Endothelial cell of umbilical vein (primary cell): ENCODE data around the gene SH3BP5. TPM values are rescaled to one million over a fixed set of nuclear protein-coding genes. Genes with fewer than 3 reads are reported as not detected.

Experiments
- BruUV-seq: library from RNA; stranded (reverse); fragments of 400-500 nt; replicated peaks from 2 replicates; lab custom pipeline; 2021; lab: Mats Ljungman, UMichigan
- CTCF ChIA-PET: fragments of 300-600, 350-600 bp; sonication (Branson Sonifier 250); formaldehyde crosslinking; loops from one replicate; lab custom pipeline; 2021; ENCODE audit warnings: antibody characterized with exemption, inconsistent platforms; lab: Charles Lee
- POLR2A ChIA-PET: fragments of 300-600, 350-600 bp; sonication (Branson Sonifier 250); formaldehyde crosslinking; loops from one replicate; lab custom pipeline; 2021; ENCODE audit warnings: antibody characterized with exemption, inconsistent platforms; lab: Charles Lee
- DNase-seq: peaks from one replicate; pipeline ENCODE4 v3.0.0-alpha.2; 2011; ENCODE audit warnings: low read depth, low spot score
- FAIRE-seq: peaks from 2 replicates; lab custom pipeline; 2011; peaks lifted over from hg19 to GRCh38; lab: Jason Lieb, UNC
- H2AFZ ChIP-seq: 2 replicates; pipeline ENCODE4 v1.6.0; 2012; ENCODE audit warnings: low read depth, low read length, control low read depth, inconsistent platforms
- H3K27ac ChIP-seq: 2 replicates; pipeline ENCODE4 v1.5.1; 2011; ENCODE audit warnings: low read depth, mild to moderate bottlenecking, control low read depth, low read length, moderate library complexity; ENCODE audit not compliant: insufficient read depth
- H3K27me3 ChIP-seq, 2 experiments: 2 replicates each; pipeline versions ENCODE4 v1.6.0 to v1.6.1; 2011; ENCODE audit warnings: low read length in 2 of 2, mixed read lengths in 1 of 2; ENCODE audit not compliant: control insufficient read depth in 2 of 2, insufficient read depth in 2 of 2
- H3K36me3 ChIP-seq, 2 experiments: 2 replicates in 1 of 2; 3 replicates in 1 of 2; pipeline ENCODE4 v1.5.1; 2011; ENCODE audit warnings: low read length in 2 of 2, mild to moderate bottlenecking in 1 of 2, moderate library complexity in 1 of 2; ENCODE audit not compliant: control insufficient read depth in 2 of 2, insufficient read depth in 2 of 2; ENCODE audit errors: extremely low read depth in 1 of 2
- H3K4me1 ChIP-seq: 3 replicates; pipeline ENCODE4 v1.5.1; 2011; ENCODE audit warnings: mild to moderate bottlenecking, low read length; ENCODE audit not compliant: control insufficient read depth, insufficient read depth; ENCODE audit errors: extremely low read depth
- H3K4me2 ChIP-seq: 2 replicates; pipeline ENCODE4 v1.6.1; 2011; ENCODE audit warnings: low read length, control low read depth, mixed read lengths; ENCODE audit not compliant: insufficient read depth
- H3K4me3 ChIP-seq, 3 experiments: fragments of 200-600 bp in 1 of 3; sonication (generic), shearing (Covaris generic) in 1 of 3; replicated peaks in 1 of 3; 2 replicates each; pipeline ENCODE4 v1.5.1; 2011 to 2016; ENCODE audit warnings: control low read depth in 3 of 3, low read length in 3 of 3, mild to moderate bottlenecking in 2 of 3, inconsistent platforms in 1 of 3, low read depth in 1 of 3, moderate library complexity in 1 of 3; ENCODE audit not compliant: insufficient read depth in 1 of 3
- H3K79me2 ChIP-seq: 2 replicates; pipeline ENCODE4 v1.6.0; 2012; ENCODE audit warnings: low read length, inconsistent platforms; ENCODE audit not compliant: control insufficient read depth, insufficient read depth
- H3K9ac ChIP-seq: replicated peaks from 2 replicates; pipeline ENCODE3; 2011; ENCODE audit warnings: low read length, control low read depth; ENCODE audit not compliant: insufficient read depth; ENCODE audit errors: extremely low read depth
- H3K9me1 ChIP-seq: replicated peaks from 3 replicates; pipeline ENCODE4 v1.6.0; 2011; ENCODE audit warnings: mild to moderate bottlenecking, low read length; ENCODE audit not compliant: control insufficient read depth, insufficient read depth; ENCODE audit errors: extremely low read depth
- H3K9me3 ChIP-seq: replicated peaks from 2 replicates; pipeline ENCODE4 v1.5.1; 2012; ENCODE audit warnings: low read length, inconsistent platforms; ENCODE audit not compliant: control insufficient read depth, insufficient read depth
- H4K20me1 ChIP-seq: replicated peaks from 2 replicates; pipeline ENCODE3; 2011; ENCODE audit warnings: mild to moderate bottlenecking, low read length; ENCODE audit not compliant: control insufficient read depth, insufficient read depth; ENCODE audit errors: extremely low read depth
- CTCF ChIP-seq, 2 donors: IDR thresholded peaks; 1 replicate in 1 of 2; 2 replicates in 1 of 2; pipeline ENCODE4 v1.5.1; 2011; ENCODE audit warnings: low read length in 2 of 2, mild to moderate bottlenecking in 2 of 2, moderate library complexity in 2 of 2, control low read depth in 1 of 2, inconsistent platforms in 1 of 2, low read depth in 1 of 2; ENCODE audit not compliant: insufficient read depth in 1 of 2; ENCODE audit errors: extremely low read depth in 1 of 2
- EZH2 ChIP-seq: IDR thresholded peaks from 2 replicates; pipeline ENCODE4 v1.6.1; 2012; ENCODE audit warnings: borderline replicate concordance, low read depth, mild to moderate bottlenecking, moderate library complexity, low read length, inconsistent platforms; ENCODE audit not compliant: severe bottlenecking
- FOS ChIP-seq: IDR thresholded peaks from 2 replicates; pipeline ENCODE4 v1.6.1; 2011; ENCODE audit warnings: mild to moderate bottlenecking, low read length, moderate library complexity, borderline replicate concordance; ENCODE audit not compliant: insufficient read depth
- GATA2 ChIP-seq: IDR thresholded peaks from 2 replicates; pipeline ENCODE4 v1.7.0; 2011; ENCODE audit warnings: low read depth, mild to moderate bottlenecking, moderate library complexity, mixed read lengths, low read length; ENCODE audit not compliant: insufficient read length, insufficient read depth
- JUN ChIP-seq: IDR thresholded peaks from 2 replicates; pipeline ENCODE4 v1.6.1; 2011; ENCODE audit warnings: borderline replicate concordance, low read depth; ENCODE audit not compliant: insufficient read length, insufficient read depth
- MAX ChIP-seq: IDR thresholded peaks from 2 replicates; pipeline ENCODE4 v1.6.1; 2011; ENCODE audit not compliant: insufficient read depth, insufficient read length
- MYC ChIP-seq: IDR thresholded peaks from one replicate; pipeline ENCODE4 v1.6.1; 2011; ENCODE audit warnings: mild to moderate bottlenecking, low read depth, low read length
- POLR2A ChIP-seq: IDR thresholded peaks from 2 replicates; pipeline ENCODE4 v1.6.1; 2012; ENCODE audit warnings: low read depth, mild to moderate bottlenecking, control low read depth, low read length
- POLR2AphosphoS5 ChIP-seq: IDR thresholded peaks from 2 replicates; pipeline ENCODE4 v1.6.1; 2012; ENCODE audit warnings: low read depth, mild to moderate bottlenecking, control low read depth, low read length, moderate library complexity; ENCODE audit not compliant: insufficient read depth
- dilution Hi-C: fragments of 300-500 bp; cut with MboI; formaldehyde crosslinking; loops from one replicate; pipeline ENCODE4 v1.15.0; 2019; ENCODE audit warnings: low sequenced_read_pairs; ENCODE audit not compliant: extremely low pct_ligation_motif_present
- intact Hi-C: fragments of 100-400 bp; cut with micrococcal nuclease; formaldehyde crosslinking; loops from one replicate; pipeline ENCODE4 v1.10.0; 2022
- polyA plus RNA-seq, 4 experiments: library from polyadenylated mRNA; depleted of rRNA in 3 of 4; stranded (reverse) in 3 of 4; unstranded in 1 of 4; fragments of >200 nt; gene quantifications; 2 replicates each; pipeline versions ENCODE4 v1.2.1 to v1.2.3, GENCODE V29; 2011 to 2012; ENCODE audit warnings: missing spikeins in 1 of 4
- total RNA-seq: library from RNA; stranded (reverse); gene quantifications from 2 replicates; pipeline ENCODE4 v1.2.3, GENCODE V29; 2021

SH3BP5 gene
- total and polyA plus RNA-seq, 2 donors (not counting 3 experiments of a cell fraction or from before 2014, with no cell fraction given), result 35.3 to 76.3 TPM

- TF ChIP-seq MYC (no peak), GATA2 (no peak), MAX (no peak), POLR2A (no peak), JUN (no peak), CTCF (IDR thresholded peaks at IDR 0.05; ENCODE audit: extremely low read depth in 1 of 2, insufficient read depth in 1 of 2, low read depth in 1 of 2, low read length in 2 of 2) (no peak), POLR2AphosphoS5 (no peak), FOS (no peak), EZH2 (no peak)
- CTCF ChIA-PET, result interaction anchor here (1.2 to 2.5 kb wide), 2 partner anchors 10 to 49 kb away, joined by 4 to 7 read pairs; no protein-coding TSS in a partner anchor
- FAIRE-seq (no peak), DNase-seq (no peak)
- POLR2A ChIA-PET, result no interaction called here
- no peaks in the 10 kb centered on the region for H3K9me3 ChIP-seq
- H3K4me3 ChIP-seq, result no peak overlapping the region
- no peak overlapping the region for H3K27ac ChIP-seq
- H3K36me3 ChIP-seq, result no peaks in the 10 kb centered on the region
- H3K27me3 ChIP-seq, result no peaks in the 10 kb centered on the region
- H3K4me1 ChIP-seq, result peaks cover 22% of the 10 kb centered on the region
- peaks cover 88% of the 10 kb centered on the region for H3K79me2 ChIP-seq
- peaks cover 3% of the 10 kb centered on the region for H4K20me1 ChIP-seq
- H3K4me2 ChIP-seq, result no peak overlapping the region
- dilution Hi-C loops, result no loop called here
- H3K9ac ChIP-seq, result no peak overlapping the region
- H2AFZ ChIP-seq, result no peak overlapping the region
- intact Hi-C loops, result no loop called here
- no peaks in the 10 kb centered on the region for H3K9me1 ChIP-seq
- no TSS peak for BruUV-seq
These were observed 15.4 kb downstream of the SH3BP5 start for GRCh38 chr3:15316998-15317435.
